Measurements from ENCODE around the gene SLC22A23. TPM values are rescaled to one million over a fixed set of nuclear protein-coding genes. Genes with fewer than 3 reads are reported as not detected.

SLC22A23 gene
- polyA plus RNA-seq, 1 donor (not counting 4 experiments of a cell fraction or from before 2014, with no cell fraction given): 4.3 TPM

- Histone ChIP-seq H3K27me3 (ENCODE audit: control insufficient read depth, extremely low read depth, insufficient read depth, low read length) (no peaks in the 10 kb centered on the region), H3K36me3 (ENCODE audit: control insufficient read depth in 2 of 2, extremely low read depth in 1 of 2, insufficient read depth in 2 of 2, low read length in 2 of 2) (peaks cover 0 to 9% of the 10 kb centered on the region in 2 experiments), H3K9me3 (ENCODE audit: control insufficient read depth, low read depth, low read length) (no peaks in the 10 kb centered on the region), H3K27ac (ENCODE audit: control insufficient read depth, insufficient read depth, low read length) (no peak overlapping the region), H3K9ac (ENCODE audit: control insufficient read depth, extremely low read depth, insufficient read depth, low read length) (no peak overlapping the region), H3K4me3 (ENCODE audit: control insufficient read depth in 2 of 3, extremely low read depth in 1 of 3, insufficient read depth in 2 of 3, low read depth in 1 of 3, low read length in 3 of 3) (no peak overlapping the region), H3K4me2 (ENCODE audit: control insufficient read depth, extremely low read depth, insufficient read depth, low read depth, low read length) (no peak overlapping the region), H3K9me1 (ENCODE audit: control insufficient read depth, extremely low read depth, insufficient read depth, low read length) (no peaks in the 10 kb centered on the region), H3K79me2 (ENCODE audit: control insufficient read depth, insufficient read depth, low read length) (no peaks in the 10 kb centered on the region), H2AFZ (ENCODE audit: control insufficient read depth, low read length) (no peak overlapping the region), H4K20me1 (ENCODE audit: control insufficient read depth, extremely low read depth, insufficient read depth, low read length) (no peaks in the 10 kb centered on the region), H3K4me1 (ENCODE audit: control insufficient read depth, extremely low read depth, insufficient read depth, low read length) (peaks cover 2% of the 10 kb centered on the region)
- DNase-seq (ENCODE audit: low read depth, low spot score): no peak
- FAIRE-seq: no peak
- dilution Hi-C loops (cut with MboI; ENCODE audit: extremely low pct_ligation_motif_present, low sequenced_read_pairs): no loop called here
- TF ChIP-seq, protein P1, sequence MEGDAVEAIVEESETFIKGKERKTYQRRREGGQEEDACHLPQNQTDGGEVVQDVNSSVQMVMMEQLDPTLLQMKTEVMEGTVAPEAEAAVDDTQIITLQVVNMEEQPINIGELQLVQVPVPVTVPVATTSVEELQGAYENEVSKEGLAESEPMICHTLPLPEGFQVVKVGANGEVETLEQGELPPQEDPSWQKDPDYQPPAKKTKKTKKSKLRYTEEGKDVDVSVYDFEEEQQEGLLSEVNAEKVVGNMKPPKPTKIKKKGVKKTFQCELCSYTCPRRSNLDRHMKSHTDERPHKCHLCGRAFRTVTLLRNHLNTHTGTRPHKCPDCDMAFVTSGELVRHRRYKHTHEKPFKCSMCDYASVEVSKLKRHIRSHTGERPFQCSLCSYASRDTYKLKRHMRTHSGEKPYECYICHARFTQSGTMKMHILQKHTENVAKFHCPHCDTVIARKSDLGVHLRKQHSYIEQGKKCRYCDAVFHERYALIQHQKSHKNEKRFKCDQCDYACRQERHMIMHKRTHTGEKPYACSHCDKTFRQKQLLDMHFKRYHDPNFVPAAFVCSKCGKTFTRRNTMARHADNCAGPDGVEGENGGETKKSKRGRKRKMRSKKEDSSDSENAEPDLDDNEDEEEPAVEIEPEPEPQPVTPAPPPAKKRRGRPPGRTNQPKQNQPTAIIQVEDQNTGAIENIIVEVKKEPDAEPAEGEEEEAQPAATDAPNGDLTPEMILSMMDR (optimal IDR thresholded peaks at IDR 0.05 in 1 of 3, IDR thresholded peaks at IDR 0.05 in 1 of 3, conservative IDR thresholded peaks at IDR 0.05 in 1 of 3; ENCODE audit: extremely low read depth in 1 of 3, insufficient read depth in 2 of 3, low read length in 3 of 3): no peak
- TF ChIP-seq EZH2 (IDR thresholded peaks at IDR 0.05; ENCODE audit: low read length): no peak
Measured at GRCh38 chr6:3291987-3292386, 164.9 kb downstream of the SLC22A23 start.

DNA sequence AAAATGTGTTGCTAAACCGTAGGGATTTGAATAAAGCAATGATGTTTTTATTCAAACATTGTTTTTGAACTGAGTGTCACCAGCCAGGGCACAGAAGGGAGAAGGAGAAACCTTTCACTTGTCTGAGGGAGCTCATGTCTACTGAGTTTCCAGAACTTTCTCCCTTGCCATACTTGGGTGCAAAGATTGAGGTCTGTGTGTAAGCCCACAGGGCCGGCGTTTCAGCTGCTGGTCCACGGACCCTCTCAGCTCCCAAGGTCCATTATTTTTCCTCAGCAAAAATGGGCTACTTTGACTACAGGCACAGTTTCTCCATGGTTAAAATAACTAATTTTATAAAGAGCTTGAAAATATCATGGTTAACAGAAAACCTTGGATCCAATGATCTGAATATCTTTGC is 165.5 kb downstream of the SLC22A23 start:
- Histone ChIP-seq H3K9me1 (ENCODE audit: control insufficient read depth, extremely low read depth, insufficient read depth, low read length) (no peaks in the 10 kb centered on the region), H3K36me3 (ENCODE audit: control insufficient read depth in 2 of 2, extremely low read depth in 1 of 2, insufficient read depth in 2 of 2, low read length in 2 of 2) (peaks cover 0 to 10% of the 10 kb centered on the region in 2 experiments), H3K4me1 (ENCODE audit: control insufficient read depth, extremely low read depth, insufficient read depth, low read length) (peaks cover 2% of the 10 kb centered on the region), H3K4me3 (ENCODE audit: control insufficient read depth in 2 of 3, extremely low read depth in 1 of 3, insufficient read depth in 2 of 3, low read depth in 1 of 3, low read length in 3 of 3) (no peak overlapping the region), H3K27ac (ENCODE audit: control insufficient read depth, insufficient read depth, low read length) (no peak overlapping the region), H3K9me3 (ENCODE audit: control insufficient read depth, low read depth, low read length) (no peaks in the 10 kb centered on the region), H2AFZ (ENCODE audit: control insufficient read depth, low read length) (no peak overlapping the region), H4K20me1 (ENCODE audit: control insufficient read depth, extremely low read depth, insufficient read depth, low read length) (no peaks in the 10 kb centered on the region), H3K79me2 (ENCODE audit: control insufficient read depth, insufficient read depth, low read length) (no peaks in the 10 kb centered on the region), H3K27me3 (ENCODE audit: control insufficient read depth, extremely low read depth, insufficient read depth, low read length) (no peaks in the 10 kb centered on the region), H3K9ac (ENCODE audit: control insufficient read depth, extremely low read depth, insufficient read depth, low read length) (no peak overlapping the region), H3K4me2 (ENCODE audit: control insufficient read depth, extremely low read depth, insufficient read depth, low read depth, low read length) (no peak overlapping the region)
- FAIRE-seq (no peak), DNase-seq (ENCODE audit: low read depth, low spot score) (no peak)
- TF ChIP-seq, protein P1 (optimal IDR thresholded peaks at IDR 0.05 in 1 of 3, IDR thresholded peaks at IDR 0.05 in 1 of 3, conservative IDR thresholded peaks at IDR 0.05 in 1 of 3; ENCODE audit: extremely low read depth in 1 of 3, insufficient read depth in 2 of 3, low read length in 3 of 3): no peak
- TF ChIP-seq EZH2 (IDR thresholded peaks at IDR 0.05; ENCODE audit: low read length): no peak
- dilution Hi-C loops (cut with MboI; ENCODE audit: extremely low pct_ligation_motif_present, low sequenced_read_pairs): no loop called here

Data from keratinocyte (primary cell).